Left lung (tissue), 10 donors: Measurements from ENCODE around the gene ARHGEF4. TPM values are rescaled to one million over a fixed set of nuclear protein-coding genes. Genes with fewer than 3 reads are reported as not detected.
"Not testable (repeated sequence)": the region's sequence is repeated elsewhere in the genome, so short reads cannot be mapped to it uniquely, and the experiment has no call there.

Source experiments
- ATAC-seq: fragments of 200-7000 bp; cut with Tn5 transposase; one replicate; pipeline ENCODE4 v1.9.1; 2020; ENCODE audit warnings: moderate library complexity
- DNase-seq, 4 donors: peaks; one replicate each; pipeline ENCODE4 v3.0.0-alpha.2; 2013 to 2020
- H3K27ac ChIP-seq, 2 donors: fragments of 200-600 bp; sonication (generic) in 1 of 2; one replicate each; pipeline versions ENCODE4 v1.5.0 to v1.8.0; 2020 to 2021
- H3K27me3 ChIP-seq, 2 donors: fragments of 200-600 bp; sonication (generic) in 1 of 2; one replicate each; pipeline versions ENCODE4 v1.5.0 to v1.8.0; 2020 to 2021
- H3K36me3 ChIP-seq, 2 donors: fragments of 200-600 bp; sonication (generic) in 1 of 2; one replicate each; pipeline versions ENCODE4 v1.5.0 to v1.8.0; 2020 to 2021
- H3K4me1 ChIP-seq, 2 donors: fragments of 200-600 bp; one replicate each; pipeline ENCODE4 v1.8.0; 2021
- H3K4me3 ChIP-seq, 2 donors: fragments of 200-600 bp; sonication (generic) in 1 of 2; one replicate each; pipeline versions ENCODE4 v1.5.0 to v1.8.0; 2020 to 2021; ENCODE audit warnings: mild to moderate bottlenecking in 1 of 2
- H3K9me3 ChIP-seq, 2 donors: fragments of 200-600 bp; sonication (generic) in 1 of 2; one replicate each; pipeline versions ENCODE4 v1.5.0 to v1.8.0; 2020 to 2021
- intact Hi-C, 2 donors: fragments of 100-400 bp; cut with DNase I; formaldehyde crosslinking; loops; one replicate each; pipeline versions ENCODE4 v1.11.2 to v1.14.2; 2022
- polyA plus RNA-seq, 6 donors: library from polyadenylated mRNA; unstranded; fragments of 120-200 nt; gene quantifications; one replicate each; pipeline ENCODE4 v1.2.1, GENCODE V29; 2013; ENCODE audit not compliant: insufficient read length in 6 of 6
- total RNA-seq, 2 donors: library from RNA; stranded (reverse); fragmentation: NEBNext Ultra II Directional; extraction: Animal tissue kit (Norgen Biotek cat#: 25700); gene quantifications; one replicate each; pipeline ENCODE4 v1.2.1, GENCODE V29; 2021
- TF ChIP-seq, protein P1 (sequence below), 2 donors: fragments of 200-600 bp; sonication (generic) in 1 of 2; IDR thresholded peaks; one replicate each; pipeline versions ENCODE4 v1.5.0 to v1.8.0; 2021; ENCODE audit warnings: antibody characterized with exemption in 2 of 2
- donor health status: DM: no; HTN: yes; CAD: no.
- donor health status: DM: no; HTN: no; CAD: no.

Gene ARHGEF4
- total and polyA plus RNA-seq, 8 donors: 1.7 to 4.3 (median 2.8) TPM

DNA sequence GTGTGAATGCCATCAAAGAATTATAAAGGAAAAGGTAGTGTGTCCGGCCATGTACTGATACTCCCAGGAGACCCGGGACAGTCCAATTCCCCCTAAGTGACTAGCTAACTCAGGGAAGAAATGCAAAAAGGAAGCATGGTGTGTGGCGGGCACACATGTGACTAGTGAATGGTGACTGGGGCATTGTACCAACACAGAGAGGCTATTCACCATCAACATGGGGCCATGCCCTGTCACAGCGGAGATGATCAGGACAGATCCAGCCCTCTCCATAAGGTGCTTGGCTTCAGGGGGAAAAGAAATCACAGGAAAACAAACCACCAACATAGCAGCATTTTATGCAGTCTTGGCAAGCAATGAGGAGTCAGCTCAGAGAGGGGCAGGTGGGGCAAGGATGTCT lies 222.2 kb downstream of the ARHGEF4 start:
- intact Hi-C loops: no loop called here

DNA sequence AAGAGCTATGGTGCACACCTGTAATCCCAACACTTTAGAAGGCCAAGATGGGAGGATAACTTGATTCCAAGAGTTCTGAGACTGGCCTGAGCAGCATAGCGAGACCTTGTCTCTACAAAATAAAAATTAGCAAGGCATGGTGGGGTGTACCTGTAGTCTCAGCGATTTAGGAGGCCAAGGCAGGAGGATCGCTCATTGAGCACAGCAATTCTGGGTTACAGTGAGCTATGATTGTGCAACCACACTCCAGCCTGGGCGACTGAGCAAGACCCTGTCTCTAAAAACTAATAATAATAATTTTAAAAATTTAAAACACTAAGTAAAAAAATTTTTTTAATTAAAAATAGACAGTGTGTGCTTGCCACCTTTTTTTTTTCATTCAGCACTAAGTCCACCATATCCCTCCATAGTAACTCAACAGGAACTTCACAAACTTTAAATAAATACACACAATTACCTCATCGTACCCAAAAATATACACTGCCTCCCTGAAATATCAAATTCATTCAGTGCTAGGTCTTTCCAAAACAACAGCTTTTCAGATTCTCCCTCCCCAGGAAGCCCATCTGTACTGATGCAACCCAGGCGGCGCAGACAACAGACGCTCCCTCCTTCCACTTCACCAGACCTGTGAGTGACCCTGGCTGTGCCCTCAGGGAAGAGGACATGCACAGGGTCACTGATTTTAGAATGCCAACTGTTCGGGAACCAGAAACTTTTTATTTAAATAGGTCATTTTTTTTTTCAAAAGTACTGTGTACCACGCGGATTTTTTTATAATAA lies 227.0 kb downstream of the ARHGEF4 start:
- Histone ChIP-seq H3K4me3 (no peak overlapping the region), H3K4me1 (peaks cover 0 to 9% of the 10 kb centered on the region in 2 donors), H3K36me3 (peaks cover 0 to 70% of the 10 kb centered on the region in 2 donors), H3K9me3 (no peaks in the 10 kb centered on the region), H3K27ac (no peak overlapping the region), H3K27me3 (no peaks in the 10 kb centered on the region)
- DNase-seq (no peak), ATAC-seq (no peak)
- TF ChIP-seq, protein P1, sequence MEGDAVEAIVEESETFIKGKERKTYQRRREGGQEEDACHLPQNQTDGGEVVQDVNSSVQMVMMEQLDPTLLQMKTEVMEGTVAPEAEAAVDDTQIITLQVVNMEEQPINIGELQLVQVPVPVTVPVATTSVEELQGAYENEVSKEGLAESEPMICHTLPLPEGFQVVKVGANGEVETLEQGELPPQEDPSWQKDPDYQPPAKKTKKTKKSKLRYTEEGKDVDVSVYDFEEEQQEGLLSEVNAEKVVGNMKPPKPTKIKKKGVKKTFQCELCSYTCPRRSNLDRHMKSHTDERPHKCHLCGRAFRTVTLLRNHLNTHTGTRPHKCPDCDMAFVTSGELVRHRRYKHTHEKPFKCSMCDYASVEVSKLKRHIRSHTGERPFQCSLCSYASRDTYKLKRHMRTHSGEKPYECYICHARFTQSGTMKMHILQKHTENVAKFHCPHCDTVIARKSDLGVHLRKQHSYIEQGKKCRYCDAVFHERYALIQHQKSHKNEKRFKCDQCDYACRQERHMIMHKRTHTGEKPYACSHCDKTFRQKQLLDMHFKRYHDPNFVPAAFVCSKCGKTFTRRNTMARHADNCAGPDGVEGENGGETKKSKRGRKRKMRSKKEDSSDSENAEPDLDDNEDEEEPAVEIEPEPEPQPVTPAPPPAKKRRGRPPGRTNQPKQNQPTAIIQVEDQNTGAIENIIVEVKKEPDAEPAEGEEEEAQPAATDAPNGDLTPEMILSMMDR (IDR thresholded peaks at IDR 0.05): no peak
- intact Hi-C loops: no loop called here

More for the DNA sequence above, 222.2 kb downstream of the ARHGEF4 start:
- DNase-seq (no peak), ATAC-seq (no peak)
- Histone ChIP-seq H3K36me3 (peaks cover 3 to 75% of the 10 kb centered on the region in 2 donors), H3K27me3 (no peaks in the 10 kb centered on the region), H3K4me3 (no peak overlapping the region), H3K27ac (no peak overlapping the region), H3K4me1 (peaks cover 0 to 5% of the 10 kb centered on the region in 2 donors), H3K9me3 (no peaks in the 10 kb centered on the region)
- TF ChIP-seq, protein P1 (IDR thresholded peaks at IDR 0.05): no peak

DNA sequence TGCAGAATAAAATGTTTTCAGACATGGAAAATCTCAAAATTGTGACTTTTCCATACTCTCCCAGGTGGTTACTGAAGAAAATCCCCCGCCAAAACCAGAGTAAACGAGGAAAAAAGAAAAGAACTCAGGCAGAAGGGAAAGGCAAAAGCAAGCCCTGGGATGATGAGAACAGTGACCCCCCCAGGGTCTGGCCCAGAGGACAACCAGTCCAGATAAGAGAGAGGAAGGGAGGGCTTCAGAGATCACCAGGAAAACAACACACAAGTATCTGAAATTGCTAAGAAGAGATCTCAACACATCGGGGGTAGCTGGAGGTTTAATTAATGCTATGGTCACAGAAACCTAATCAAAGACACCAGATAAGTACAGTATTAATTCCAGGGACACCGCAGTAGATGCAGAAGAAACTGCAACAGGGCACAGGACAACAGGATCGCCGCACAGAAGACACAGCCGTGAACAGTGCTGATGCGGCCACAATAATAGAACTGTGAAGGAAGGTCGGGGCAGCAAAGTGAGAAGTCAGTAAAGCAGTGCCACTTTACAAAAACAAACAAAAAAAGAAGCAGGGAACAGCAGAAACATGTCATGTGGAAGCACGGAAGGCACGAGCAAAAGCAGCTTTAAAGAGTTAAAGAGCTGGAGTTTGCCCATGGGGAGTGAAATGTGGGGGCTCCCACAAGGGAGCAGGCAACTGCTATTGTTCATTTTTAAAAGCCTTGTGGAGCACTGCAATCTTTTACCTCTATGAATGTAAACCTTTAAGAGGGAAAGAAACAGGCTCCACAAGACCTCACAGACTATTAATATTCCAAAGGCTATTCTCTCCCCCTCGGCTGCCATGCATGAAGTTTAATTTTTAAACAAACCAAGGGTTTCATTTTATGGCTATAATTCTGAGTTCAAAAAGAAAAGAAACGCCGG lies 228.1 kb downstream of the ARHGEF4 start:
- Histone ChIP-seq H3K4me1 (peaks cover 0 to 9% of the 10 kb centered on the region in 2 donors), H3K27me3 (no peaks in the 10 kb centered on the region), H3K4me3 (no peak overlapping the region), H3K36me3 (peaks cover 0 to 81% of the 10 kb centered on the region in 2 donors), H3K27ac (no peak overlapping the region), H3K9me3 (no peaks in the 10 kb centered on the region)
- intact Hi-C loops: no loop called here
- DNase-seq (no peak), ATAC-seq (no peak)
- TF ChIP-seq, protein P1 (IDR thresholded peaks at IDR 0.05): no peak

DNA sequence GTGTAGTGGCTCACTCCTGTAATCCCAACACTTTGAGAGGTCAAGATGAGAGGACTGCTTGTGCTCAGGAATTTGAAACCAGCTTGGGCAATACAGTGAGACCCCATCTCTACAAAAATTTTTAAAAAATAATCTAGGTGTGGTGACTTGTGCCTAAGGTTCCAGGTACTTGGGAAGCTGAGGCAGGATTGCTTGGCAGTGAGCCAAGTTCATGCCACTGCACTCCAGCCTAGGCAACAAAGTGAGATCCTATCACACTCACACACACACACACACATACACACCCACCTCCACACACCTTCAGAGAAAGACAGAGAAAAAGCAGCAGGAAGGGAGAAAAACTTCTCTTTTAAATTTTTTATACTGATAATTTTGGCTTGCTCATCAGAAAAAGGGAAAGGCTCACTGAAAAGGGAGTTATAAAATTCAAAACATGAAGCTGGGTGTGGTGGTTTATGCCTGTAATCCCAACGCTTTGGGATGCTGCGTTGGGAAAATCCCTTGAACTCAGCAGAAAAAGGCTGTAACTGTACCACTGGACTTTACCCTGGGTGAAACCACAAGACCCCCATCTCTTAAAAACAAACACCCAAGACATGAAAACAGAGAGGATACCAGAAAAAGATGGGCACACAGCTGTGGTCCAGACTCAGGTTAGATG lies 230.9 kb downstream of the ARHGEF4 start:
- Histone ChIP-seq H3K27me3 (no peaks in the 10 kb centered on the region), H3K4me3 (no peak overlapping the region), H3K4me1 (peaks cover 0 to 4% of the 10 kb centered on the region in 2 donors), H3K9me3 (no peaks in the 10 kb centered on the region), H3K27ac (no peak overlapping the region), H3K36me3 (peaks cover 0 to 90% of the 10 kb centered on the region in 2 donors)
- TF ChIP-seq, protein P1 (IDR thresholded peaks at IDR 0.05): no peak
- ATAC-seq (no peak), DNase-seq (no peak)
- intact Hi-C loops: no loop called here

DNA sequence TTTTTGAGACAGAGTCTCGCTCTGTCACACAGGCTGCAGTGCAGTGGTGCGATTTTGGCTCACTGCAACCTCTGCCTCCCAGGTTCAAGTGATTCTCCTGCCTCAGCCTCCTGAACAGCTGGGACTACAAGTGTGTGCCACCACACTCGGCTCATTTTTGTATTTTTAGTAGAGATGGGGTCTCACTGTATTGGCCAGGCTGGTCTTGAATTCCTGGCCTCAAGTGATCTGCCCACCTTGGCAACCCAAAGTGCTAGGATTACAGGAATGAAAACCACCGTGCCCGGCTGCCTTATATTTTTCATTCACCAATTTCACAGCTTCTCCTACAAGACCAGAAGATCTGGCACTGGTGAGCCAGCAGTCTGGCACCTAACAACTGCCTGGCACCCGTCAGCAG lies 231.5 kb downstream of the ARHGEF4 start:
- H3K27ac ChIP-seq, H3K9me3 ChIP-seq, H3K4me3 ChIP-seq, H3K27me3 ChIP-seq, DNase-seq, intact Hi-C loops, ATAC-seq, H3K4me1 ChIP-seq: not testable (repeated sequence)
- peaks cover 0 to 90% of the 10 kb centered on the region in 2 donors for H3K36me3 ChIP-seq

DNA sequence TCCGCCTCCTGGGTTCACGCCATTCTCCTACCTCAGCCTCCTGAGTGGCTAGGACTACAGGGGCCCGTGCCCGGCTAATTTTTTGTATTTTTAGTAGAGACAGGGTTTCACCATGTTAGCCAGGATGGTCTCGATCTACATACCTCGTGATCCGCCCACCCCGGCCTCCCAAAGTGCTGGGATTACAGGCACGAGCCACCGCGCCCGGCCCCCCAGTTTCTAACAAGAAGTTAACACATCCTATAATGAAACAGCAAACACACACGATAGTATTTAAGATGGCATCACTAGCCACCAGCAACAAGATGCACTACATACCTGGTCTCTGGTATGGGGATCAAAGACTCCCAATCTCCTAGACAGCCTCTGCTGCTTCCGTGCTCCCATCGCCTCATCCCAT lies 238.9 kb downstream of the ARHGEF4 start:
- intact Hi-C loops, DNase-seq, H3K4me3 ChIP-seq, H3K27ac ChIP-seq, H3K9me3 ChIP-seq, ATAC-seq, H3K27me3 ChIP-seq: not testable (repeated sequence)
- peaks cover 6 to 97% of the 10 kb centered on the region in 2 donors for H3K36me3 ChIP-seq
- peaks cover 0 to 14% of the 10 kb centered on the region in 2 donors for H3K4me1 ChIP-seq
